ENCODE measurements around the gene ASIC4.

Gene ASIC4

GRCh38 chr2:219578811-219579613 is 64.7 kb downstream of the ASIC4 start:
- H3K27ac ChIP-seq (ENCODE audit: low read depth, low read length): no peak overlapping the region
- no peak overlapping the region for H3K4me3 ChIP-seq (ENCODE audit: low read depth in 1 of 2, low read length in 2 of 2)
- no peak overlapping the region for H3K9ac ChIP-seq (ENCODE audit: low read length)
- no peaks in the 10 kb centered on the region for H3K36me3 ChIP-seq (ENCODE audit: insufficient read depth, low read length)
- H3K27me3 ChIP-seq (ENCODE audit: control insufficient read depth in 1 of 2, insufficient read depth in 2 of 2, low read length in 2 of 2): peaks cover 0 to 13% of the 10 kb centered on the region in 2 donors
- H3K4me1 ChIP-seq (ENCODE audit: insufficient read depth, low read length): no peaks in the 10 kb centered on the region
- no peaks in the 10 kb centered on the region for H3K9me3 ChIP-seq (ENCODE audit: low read length)

- Histone ChIP-seq H3K9me3 (ENCODE audit: low read length) (no peaks in the 10 kb centered on the region), H3K27ac (ENCODE audit: low read depth, low read length) (no peak overlapping the region), H3K4me3 (ENCODE audit: low read depth in 1 of 2, low read length in 2 of 2) (no peak overlapping the region), H3K27me3 (ENCODE audit: control insufficient read depth in 1 of 2, insufficient read depth in 2 of 2, low read length in 2 of 2) (peaks cover 0 to 13% of the 10 kb centered on the region in 2 donors), H3K36me3 (ENCODE audit: insufficient read depth, low read length) (no peaks in the 10 kb centered on the region), H3K4me1 (ENCODE audit: insufficient read depth, low read length) (no peaks in the 10 kb centered on the region), H3K9ac (ENCODE audit: low read length) (no peak overlapping the region)
Measured at GRCh38 chr2:219581346-219581745, 67.1 kb downstream of the ASIC4 start.

All from muscle layer of colon (tissue), 2 donors.